ENCODE measurements around the gene TRIM41. TPM values are rescaled to one million over a fixed set of nuclear protein-coding genes. Genes with fewer than 3 reads are reported as not detected.

TRIM41 gene
- total and polyA plus RNA-seq, 2 of the 13 experiments (the other 11 are each of a cell fraction or from before 2014, with no cell fraction given): 10.2 to 16.7 TPM

- no peak for TF ChIP-seq HNF1A (IDR thresholded peaks at IDR 0.05; ENCODE audit: low read depth)
- 0 out of 2 replicates have a peak, but pooled peaks have one; percentile 37 for TF ChIP-seq HNF1A (CRISPR knock-in tag; IDR thresholded peaks at IDR 0.05; ENCODE audit: borderline replicate concordance)
- peak; percentile 41 for TF ChIP-seq TAF15 (IDR thresholded peaks at IDR 0.05; ENCODE audit: low read depth, low read length, poor library complexity, severe bottlenecking)
- peak; percentile 92 for TF ChIP-seq ZNF777 (CRISPR knock-in tag; IDR thresholded peaks at IDR 0.05)
- TF ChIP-seq ZNF672 (CRISPR knock-in tag; IDR thresholded peaks at IDR 0.05): no peak
- TF ChIP-seq ZNF281 (CRISPR knock-in tag; IDR thresholded peaks at IDR 0.05; ENCODE audit: borderline replicate concordance): no peak
- no peak for TF ChIP-seq SETDB1 (CRISPR knock-in tag; IDR thresholded peaks at IDR 0.05; ENCODE audit: borderline replicate concordance)
- 0 out of 2 replicates have a peak, but pooled peaks have one; percentile 26 for TF ChIP-seq ZNF572 (CRISPR knock-in tag; IDR thresholded peaks at IDR 0.05)
- no peak for TF ChIP-seq STAG1 (CRISPR knock-in tag; IDR thresholded peaks at IDR 0.05)
- TF ChIP-seq CHCHD3 (CRISPR knock-in tag; IDR thresholded peaks at IDR 0.05): no peak
- no peak for TF ChIP-seq ARNT (IDR thresholded peaks at IDR 0.05)
- TF ChIP-seq PCBP2 (optimal IDR thresholded peaks at IDR 0.05; ENCODE audit: low read depth, low read length, poor library complexity, severe bottlenecking): no peak
- 0 out of 2 replicates have a peak, but pooled peaks have one; percentile 11 for TF ChIP-seq ELF3 (CRISPR knock-in tag; IDR thresholded peaks at IDR 0.05)
- TF ChIP-seq MTF2 (CRISPR knock-in tag; IDR thresholded peaks at IDR 0.05; ENCODE audit: borderline replicate concordance): no peak
- TF ChIP-seq ZBTB37 (CRISPR knock-in tag; IDR thresholded peaks at IDR 0.05): 0 out of 2 replicates have a peak, but pooled peaks have one; percentile 36
- TF ChIP-seq PHF21A (CRISPR knock-in tag; IDR thresholded peaks at IDR 0.05): peak; percentile 61
- no peak for TF ChIP-seq SRSF9 (IDR thresholded peaks at IDR 0.05; ENCODE audit: borderline replicate concordance, insufficient read depth, low read depth, low read length, poor library complexity, severe bottlenecking)
- TF ChIP-seq KAT2B (IDR thresholded peaks at IDR 0.05; ENCODE audit: borderline replicate concordance, low read depth, low read length): no peak
- no peak for TF ChIP-seq ZBTB20 (CRISPR knock-in tag; IDR thresholded peaks at IDR 0.05; ENCODE audit: borderline replicate concordance, low read depth)
- TF ChIP-seq JARID2 (CRISPR knock-in tag; IDR thresholded peaks at IDR 0.05; ENCODE audit: insufficient replicate concordance): no peak
- TF ChIP-seq ZNF558 (CRISPR knock-in tag; IDR thresholded peaks at IDR 0.05; ENCODE audit: borderline replicate concordance): 0 out of 2 replicates have a peak, but pooled peaks have one; percentile 46
- TF ChIP-seq ZNF354B (CRISPR knock-in tag; IDR thresholded peaks at IDR 0.05): no peak
Observed at GRCh38 chr5:181217111-181217802, 5.8 kb upstream of the TRIM41 start (continued).
